Keratinocyte (primary cell): ENCODE results near the gene KRTAP10-11. TPM values are rescaled to one million over a fixed set of nuclear protein-coding genes. Genes with fewer than 3 reads are reported as not detected.

ENCODE experiments used
- DNase-seq: peaks from one replicate; pipeline ENCODE4 v3.0.0-alpha.2; 2011; ENCODE audit warnings: low read depth, missing footprints, low spot score
- FAIRE-seq: peaks from 2 replicates; lab custom pipeline; 2011; peaks lifted over from hg19 to GRCh38; lab: Jason Lieb, UNC
- H2AFZ ChIP-seq: 2 replicates; pipeline ENCODE4 v1.6.0; 2012; ENCODE audit warnings: low read length, control low read depth, inconsistent platforms; ENCODE audit not compliant: control insufficient read depth
- H3K27ac ChIP-seq: 2 replicates; pipeline ENCODE4 v1.5.1; 2011; ENCODE audit warnings: low read length; ENCODE audit not compliant: control insufficient read depth, insufficient read depth
- H3K27me3 ChIP-seq: 3 replicates; pipeline ENCODE4 v1.6.0; 2011; ENCODE audit warnings: low read length; ENCODE audit not compliant: control insufficient read depth, insufficient read depth; ENCODE audit errors: extremely low read depth
- H3K36me3 ChIP-seq, 2 experiments: 2 replicates in 1 of 2; 3 replicates in 1 of 2; pipeline ENCODE4 v1.5.1; 2011; ENCODE audit warnings: low read length in 2 of 2, mild to moderate bottlenecking in 1 of 2; ENCODE audit not compliant: control insufficient read depth in 2 of 2, insufficient read depth in 2 of 2; ENCODE audit errors: extremely low read depth in 1 of 2
- H3K4me1 ChIP-seq: 3 replicates; pipeline ENCODE4 v1.5.1; 2011; ENCODE audit warnings: low read length; ENCODE audit not compliant: control insufficient read depth, insufficient read depth; ENCODE audit errors: extremely low read depth
- H3K4me2 ChIP-seq: 3 replicates; pipeline ENCODE4 v1.6.0; 2011; ENCODE audit warnings: low read depth, low read length; ENCODE audit not compliant: control insufficient read depth, insufficient read depth; ENCODE audit errors: extremely low read depth
- H3K4me3 ChIP-seq, 3 experiments: fragments of 200-600 bp in 1 of 3; sonication (generic) in 1 of 3; 2 replicates in 2 of 3; 3 replicates in 1 of 3; pipeline ENCODE4 v1.5.1; 2011 to 2016; ENCODE audit warnings: low read length in 3 of 3, mild to moderate bottlenecking in 3 of 3, control low read depth in 2 of 3, inconsistent platforms in 1 of 3, low read depth in 1 of 3, mixed read lengths in 1 of 3, mixed run types in 1 of 3, moderate library complexity in 1 of 3; ENCODE audit not compliant: control insufficient read depth in 2 of 3, insufficient read depth in 2 of 3; ENCODE audit errors: extremely low read depth in 1 of 3
- H3K79me2 ChIP-seq: 2 replicates; pipeline ENCODE4 v1.6.0; 2012; ENCODE audit warnings: low read length; ENCODE audit not compliant: control insufficient read depth, insufficient read depth
- H3K9ac ChIP-seq: 3 replicates; pipeline ENCODE4 v1.6.0; 2011; ENCODE audit warnings: low read length; ENCODE audit not compliant: control insufficient read depth, insufficient read depth; ENCODE audit errors: extremely low read depth
- H3K9me1 ChIP-seq: 3 replicates; pipeline ENCODE4 v1.6.0; 2011; ENCODE audit warnings: low read length; ENCODE audit not compliant: control insufficient read depth, insufficient read depth; ENCODE audit errors: extremely low read depth
- H3K9me3 ChIP-seq: 2 replicates; pipeline ENCODE4 v1.5.1; 2012; ENCODE audit warnings: low read depth, low read length; ENCODE audit not compliant: control insufficient read depth
- H4K20me1 ChIP-seq: 3 replicates; pipeline ENCODE4 v1.6.0; 2011; ENCODE audit warnings: low read length; ENCODE audit not compliant: control insufficient read depth, insufficient read depth; ENCODE audit errors: extremely low read depth
- CTCF ChIP-seq, 3 experiments: IDR thresholded peaks in 1 of 3; conservative IDR thresholded peaks in 1 of 3; optimal IDR thresholded peaks in 1 of 3; 2 replicates in 2 of 3; 3 replicates in 1 of 3; pipeline versions ENCODE3 to v1.5.1; 2011; ENCODE audit warnings: low read length in 3 of 3, mild to moderate bottlenecking in 3 of 3, moderate library complexity in 2 of 3, control low read depth in 1 of 3, inconsistent platforms in 1 of 3; ENCODE audit not compliant: insufficient read depth in 2 of 3; ENCODE audit errors: extremely low read depth in 1 of 3
- EZH2 ChIP-seq: IDR thresholded peaks from one replicate; pipeline ENCODE4 v1.6.1; 2012; ENCODE audit warnings: inconsistent platforms, mild to moderate bottlenecking, low read length, moderate library complexity
- dilution Hi-C: fragments of 300-500 bp; cut with MboI; formaldehyde crosslinking; loops from one replicate; pipeline ENCODE4 v1.7.0; 2020; ENCODE audit warnings: low sequenced_read_pairs; ENCODE audit not compliant: extremely low pct_ligation_motif_present
- polyA plus RNA-seq, 5 experiments: library from polyadenylated mRNA; depleted of rRNA in 3 of 5; stranded (reverse) in 3 of 5; stranded (forward) in 1 of 5; unstranded in 1 of 5; fragments of >200 nt; gene quantifications; 1 replicate in 1 of 5; 2 replicates in 3 of 5; 3 replicates in 1 of 5; pipeline versions ENCODE4 v1.2.1 to v1.2.3, GENCODE V29; 2011 to 2012; ENCODE audit warnings: missing spikeins in 2 of 5, low read depth in 1 of 5, low replicate concordance in 1 of 5

KRTAP10-11 gene
- polyA plus RNA-seq, 1 donor (not counting 4 experiments of a cell fraction or from before 2014, with no cell fraction given): not detected

GRCh38 chr21:44601596-44602462 is 44.4 kb upstream of the KRTAP10-11 start:
- TF ChIP-seq EZH2: no peak
- no peak for TF ChIP-seq CTCF (optimal IDR thresholded peaks at IDR 0.05 in 1 of 3, IDR thresholded peaks at IDR 0.05 in 1 of 3, conservative IDR thresholded peaks at IDR 0.05 in 1 of 3; ENCODE audit: extremely low read depth in 1 of 3, insufficient read depth in 2 of 3, low read length in 3 of 3)
- no peak overlapping the region for H3K4me3 ChIP-seq
- H3K79me2 ChIP-seq: no peaks in the 10 kb centered on the region
- H2AFZ ChIP-seq: no peak overlapping the region
- no peak overlapping the region for H3K27ac ChIP-seq
- DNase-seq (no peak), FAIRE-seq (no peak)
- H3K9me1 ChIP-seq: no peaks in the 10 kb centered on the region
- peaks cover 2% of the 10 kb centered on the region for H3K27me3 ChIP-seq
- H3K36me3 ChIP-seq: no peaks in the 10 kb centered on the region
- H3K9me3 ChIP-seq: no peaks in the 10 kb centered on the region
- peaks cover 2% of the 10 kb centered on the region for H3K4me1 ChIP-seq
- no peak overlapping the region for H3K9ac ChIP-seq
- no peak overlapping the region for H3K4me2 ChIP-seq
- dilution Hi-C loops: no loop called here
- H4K20me1 ChIP-seq: no peaks in the 10 kb centered on the region

- Histone ChIP-seq H3K79me2 (no peaks in the 10 kb centered on the region), H3K9me1 (no peaks in the 10 kb centered on the region), H3K4me3 (no peak overlapping the region), H3K9me3 (no peaks in the 10 kb centered on the region), H2AFZ (no peak overlapping the region), H3K27ac (no peak overlapping the region), H3K4me1 (peaks cover 2% of the 10 kb centered on the region), H3K4me2 (no peak overlapping the region), H3K36me3 (no peaks in the 10 kb centered on the region), H4K20me1 (no peaks in the 10 kb centered on the region), H3K27me3 (peaks cover 2% of the 10 kb centered on the region), H3K9ac (no peak overlapping the region)
- DNase-seq (no peak), FAIRE-seq (no peak)
- TF ChIP-seq EZH2: no peak
- TF ChIP-seq CTCF (optimal IDR thresholded peaks at IDR 0.05 in 1 of 3, IDR thresholded peaks at IDR 0.05 in 1 of 3, conservative IDR thresholded peaks at IDR 0.05 in 1 of 3; ENCODE audit: extremely low read depth in 1 of 3, insufficient read depth in 2 of 3, low read length in 3 of 3): no peak
- dilution Hi-C loops: no loop called here
These were observed 43.8 kb upstream of the KRTAP10-11 start for GRCh38 chr21:44602463-44602850.
